GM12878 (cell line): ENCODE measurements around the gene APH1B. TPM values are rescaled to one million over a fixed set of nuclear protein-coding genes. Genes with fewer than 3 reads are reported as not detected.

Experiments used
- ATAC-seq: fragments of 200-7000 bp; cut with Tn5 transposase; 3 replicates; pipeline ENCODE4 v1.9.1; 2020; ENCODE audit warnings: mild to moderate bottlenecking, moderate library complexity
- BruUV-seq: library from RNA; stranded (reverse); fragments of 400-500 nt; replicated peaks from 2 replicates; lab custom pipeline; 2021; lab: Mats Ljungman, UMichigan
- CTCF ChIA-PET: fragments of 300-600 bp; sonication (Branson Sonifier 250); formaldehyde crosslinking; extraction: SDS; loops from one replicate; lab custom pipeline; 2021; ENCODE audit warnings: inconsistent platforms; lab: Yijun Ruan, JAX
- POLR2A ChIA-PET: fragments of 350-600 bp; formaldehyde crosslinking; extraction: SDS; loops from one replicate; lab custom pipeline; 2021; ENCODE audit warnings: inconsistent platforms; lab: Charles Lee
- RAD21 ChIA-PET: fragments of 300-600 bp; sonication (Branson Sonifier 250); formaldehyde crosslinking; loops from one replicate; lab custom pipeline; 2023; ENCODE audit warnings: antibody characterized with exemption; ENCODE audit not compliant: unreplicated experiment; lab: Charles Lee
- SMC1A ChIA-PET: fragments of 300-600 bp; sonication (Branson Sonifier 250); formaldehyde crosslinking; loops from one replicate; lab custom pipeline; 2023; ENCODE audit not compliant: unreplicated experiment, uncharacterized antibody; lab: Charles Lee
- DNase-seq: peaks from one replicate; pipeline ENCODE4 v3.0.0-alpha.2; 2011; ENCODE audit warnings: low read depth, low spot score
- FAIRE-seq: peaks from 3 replicates; lab custom pipeline; 2011; peaks lifted over from hg19 to GRCh38; lab: Jason Lieb, UNC
- H2AFZ ChIP-seq: 2 replicates; pipeline ENCODE4 v1.6.0; 2011; ENCODE audit warnings: low read depth, low read length, control low read depth; ENCODE audit not compliant: control insufficient read depth
- H3K27ac ChIP-seq: 2 replicates; pipeline ENCODE4 v1.5.1; 2011; ENCODE audit warnings: control low read depth; ENCODE audit not compliant: control insufficient read depth, insufficient read depth
- H3K27me3 ChIP-seq, 2 experiments: replicated peaks in 1 of 2; 2 replicates each; pipeline versions ENCODE4 v1.6.0 to v1.6.1; 2011; ENCODE audit warnings: low read length in 1 of 2; ENCODE audit not compliant: control insufficient read depth in 2 of 2, insufficient read depth in 2 of 2
- H3K36me3 ChIP-seq, 2 experiments: 2 replicates each; pipeline ENCODE4 v1.5.1; 2011; ENCODE audit warnings: low read length in 1 of 2; ENCODE audit not compliant: control insufficient read depth in 2 of 2, insufficient read depth in 2 of 2
- H3K4me1 ChIP-seq: 2 replicates; pipeline ENCODE4 v1.6.1; 2011; ENCODE audit warnings: mild to moderate bottlenecking, low read length, moderate library complexity, mixed read lengths; ENCODE audit not compliant: control insufficient read depth, insufficient read depth
- H3K4me2 ChIP-seq: 2 replicates; pipeline ENCODE4 v1.6.0; 2011; ENCODE audit warnings: control low read depth; ENCODE audit not compliant: control insufficient read depth, insufficient read depth
- H3K4me3 ChIP-seq: fragments of 200-600 bp; sonication (generic); 2 replicates; pipeline ENCODE4 v1.5.1; 2016
- H3K79me2 ChIP-seq: 2 replicates; pipeline ENCODE4 v1.6.0; 2011; ENCODE audit warnings: low read length; ENCODE audit not compliant: control insufficient read depth, insufficient read depth
- H3K9ac ChIP-seq: 2 replicates; pipeline ENCODE4 v1.8.0; 2011; ENCODE audit warnings: low read length, control low read depth, mixed read lengths; ENCODE audit not compliant: control insufficient read depth, insufficient read depth
- H3K9me3 ChIP-seq: replicated peaks from 3 replicates; pipeline ENCODE4 v1.5.1; 2011; ENCODE audit warnings: mild to moderate bottlenecking, low read length; ENCODE audit not compliant: control insufficient read depth, insufficient read depth
- H4K20me1 ChIP-seq: 2 replicates; pipeline ENCODE4 v1.6.0; 2011; ENCODE audit not compliant: control insufficient read depth, insufficient read depth
- BCLAF1 ChIP-seq: fragments of 450-650 bp; IDR thresholded peaks from 2 replicates; pipeline ENCODE4 v1.6.1; 2017; ENCODE audit warnings: antibody characterized with exemption, mild to moderate bottlenecking, moderate library complexity
- E2F4 ChIP-seq: IDR thresholded peaks from 2 replicates; pipeline ENCODE4 v1.6.1; 2012; ENCODE audit warnings: low read depth, low read length, improper control_type of control experiment
- IKZF1 ChIP-seq: fragments of 450-650 bp; conservative IDR thresholded peaks from 2 replicates; pipeline ENCODE4 v1.6.1; 2017; ENCODE audit warnings: antibody characterized with exemption, mild to moderate bottlenecking
- NBN ChIP-seq: fragments of 450-650 bp; IDR thresholded peaks from 2 replicates; pipeline ENCODE4 v1.6.1; 2016
- NR2F1 ChIP-seq: fragments of 450-650 bp; conservative IDR thresholded peaks from 2 replicates; pipeline ENCODE4 v1.6.1; 2017; ENCODE audit warnings: mild to moderate bottlenecking
- PML ChIP-seq: IDR thresholded peaks from 2 replicates; pipeline ENCODE4 v1.6.1; 2012; ENCODE audit warnings: low read length, inconsistent platforms
- PRDM15 ChIP-seq: fragments of 450-650 bp; formaldehyde crosslinking; IDR thresholded peaks from 2 replicates; pipeline ENCODE4 v1.4.0; 2020; ENCODE audit warnings: mild to moderate bottlenecking, moderate library complexity
- SUZ12 ChIP-seq: fragments of 200-600 bp; sonication (generic); IDR thresholded peaks from one replicate; pipeline ENCODE4 v1.6.1; 2018; ENCODE audit warnings: antibody characterized with exemption, mild to moderate bottlenecking; ENCODE audit not compliant: unreplicated experiment
- TAF1 ChIP-seq: IDR thresholded peaks from 2 replicates; pipeline ENCODE4 v1.6.1; 2011; ENCODE audit warnings: mild to moderate bottlenecking, low read depth, low read length, borderline replicate concordance
- YY1 ChIP-seq: IDR thresholded peaks from 2 replicates; pipeline ENCODE4 v1.6.1; 2011; ENCODE audit warnings: low read depth, mild to moderate bottlenecking, low read length
- WGBS: methylation state at CpG from one replicate; pipeline ENCODE4 v1.1.6; 2016; ENCODE audit warnings: low lambda C conversion rate; ENCODE audit not compliant: insufficient replicate concordance, insufficient coverage; ENCODE audit errors: missing lambda C conversion rate; 5-methylcytosine and 5-hydroxymethylcytosine counted together
- in situ Hi-C: fragments of 300-500 bp; cut with MboI; formaldehyde crosslinking; loops from 9 replicates; pipeline ENCODE4 v1.14.3; 2018; ENCODE audit warnings: mixed read lengths
- intact Hi-C: fragments of 100-400 bp; cut with micrococcal nuclease; formaldehyde crosslinking; loops from one replicate; pipeline ENCODE4 v1.14.2; 2022; ENCODE audit not compliant: unreplicated experiment
- polyA plus RNA-seq, 11 experiments: library from polyadenylated mRNA; depleted of rRNA in 4 of 11; unstranded in 6 of 11; stranded (reverse) in 5 of 11; fragments of >200 nt; fragmentation: Nextera tagmentation in 4 of 11; fragmentation: Illumina TruSeq in 1 of 11; extraction: Ambion mirVana in 4 of 11; extraction: Trizol in 1 of 11; gene quantifications; 1 replicate in 1 of 11; 2 replicates in 10 of 11; pipeline versions ENCODE4 v1.2.1 to v1.2.3, GENCODE V29; 2011 to 2016; ENCODE audit warnings: inconsistent platforms in 2 of 11, missing spikeins in 2 of 11, low read depth in 1 of 11
- total RNA-seq, 4 experiments: library from RNA; depleted of rRNA in 3 of 4; stranded (reverse); fragments of >200 nt in 3 of 4; fragmentation: Illumina TruSeq in 1 of 4; extraction: Trizol in 1 of 4; gene quantifications; 2 replicates each; pipeline versions ENCODE4 v1.2.1 to v1.2.3, GENCODE V29; 2013 to 2021

The APH1B gene
- total and polyA plus RNA-seq, 10 of the 15 experiments (the other 5 are each of a cell fraction or from before 2014, with no cell fraction given) = 5.0 to 20.8 (median 11.1) TPM

- TF ChIP-seq BCLAF1 (no peak), SUZ12 (no peak), PML (no peak)
Observed at GRCh38 chr15:63332367-63333124, 55.1 kb downstream of the APH1B start (continued).

GRCh38 chr15:63334821-63335220, 57.4 kb downstream of the APH1B start:
- Histone ChIP-seq H4K20me1 (no peaks in the 10 kb centered on the region), H3K4me1 (no peaks in the 10 kb centered on the region), H3K36me3 (no peaks in the 10 kb centered on the region), H3K27me3 (0 out of 4 replicates have a peak, but pooled peaks cover 0 to 1% of the 10 kb centered on the region in 2 experiments), H2AFZ (no peak overlapping the region), H3K27ac (no peak overlapping the region), H3K4me3 (no peak overlapping the region), H3K4me2 (no peak overlapping the region), H3K79me2 (no peaks in the 10 kb centered on the region), H3K9me3 (no peaks in the 10 kb centered on the region), H3K9ac (no peak overlapping the region)
- intact Hi-C loops = no loop called here
- SMC1A ChIA-PET = no interaction called here
- no peak for ATAC-seq
- CTCF ChIA-PET = no interaction called here
- FAIRE-seq = no peak
- 7% methylated on average over 2 of the region's 2 CpGs for WGBS
- in situ Hi-C loops = no loop called here
- no peak for DNase-seq
- no TSS peak for BruUV-seq
- POLR2A ChIA-PET = no interaction called here
- RAD21 ChIA-PET = no interaction called here
- TF ChIP-seq NBN = no peak
- TF ChIP-seq E2F4 = no peak
- no peak for TF ChIP-seq TAF1
- no peak for TF ChIP-seq YY1
- no peak for TF ChIP-seq IKZF1
- no peak for TF ChIP-seq NR2F1
- TF ChIP-seq PRDM15 (CRISPR knock-in tag) = no peak
